HAP-1 (cell line): ENCODE data around the gene CFHR2.
"Not testable (repeated sequence)": the region's sequence is repeated elsewhere in the genome, so short reads cannot be mapped to it uniquely, and the experiment has no call there.

ENCODE experiments used
- DNase-seq, 2 experiments: peaks; one replicate each; pipeline ENCODE4 v3.0.0-alpha.2; 2016 to 2020; ENCODE audit warnings: low spot score in 2 of 2
- H3K27me3 ChIP-seq: fragments of 250-450 bp; sonication (Bioruptor Pico); 2 replicates; pipeline ENCODE4 v1.5.1; 2020; ENCODE audit warnings: low read depth, mild to moderate bottlenecking, moderate library complexity
- H3K36me3 ChIP-seq: fragments of 250-450 bp; sonication (Bioruptor Pico); replicated peaks from 2 replicates; pipeline ENCODE4 v1.5.1; 2020; ENCODE audit warnings: mild to moderate bottlenecking
- H3K4me1 ChIP-seq: fragments of 250-450 bp; sonication (Bioruptor Pico); 2 replicates; pipeline ENCODE4 v1.5.1; 2020; ENCODE audit warnings: mild to moderate bottlenecking
- H3K4me3 ChIP-seq: fragments of 250-450 bp; sonication (Bioruptor Pico); 2 replicates; pipeline ENCODE4 v1.5.1; 2020; ENCODE audit warnings: mild to moderate bottlenecking, moderate library complexity
- H3K9me3 ChIP-seq: fragments of 250-450 bp; sonication (Bioruptor Pico); 2 replicates; pipeline ENCODE4 v1.5.1; 2020; ENCODE audit warnings: mild to moderate bottlenecking, moderate library complexity
- in situ Hi-C: fragments of 300-500 bp; cut with MboI; formaldehyde crosslinking; loops from 3 replicates; pipeline ENCODE4 v1.14.3; 2020; ENCODE audit warnings: low sequenced_read_pairs, inconsistent platforms, mixed read lengths

Gene CFHR2

DNA sequence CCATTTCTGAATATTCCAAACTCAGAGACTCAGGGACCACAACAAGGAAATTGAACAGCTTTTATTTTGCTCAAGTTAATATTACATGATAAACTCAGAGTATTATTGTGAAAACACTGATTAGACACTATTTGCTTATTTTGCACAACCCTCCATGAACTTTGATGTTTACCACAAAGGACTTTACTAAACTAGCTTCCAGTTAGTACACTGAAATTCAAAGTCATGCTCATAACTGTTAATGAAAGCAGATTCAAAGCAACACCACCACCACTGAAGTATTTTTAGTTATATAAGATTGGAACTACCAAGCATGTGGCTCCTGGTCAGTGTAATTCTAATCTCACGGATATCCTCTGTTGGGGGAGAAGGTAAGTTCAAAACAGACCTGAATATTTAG lies at the start of gene CFHR2:
Gene CFHR2, plus strand, starts transcription at position 171 of the 400 bp plus-strand sequence. Its CDS starts 143 bp downstream, at position 314.
- H3K36me3 ChIP-seq, H3K27me3 ChIP-seq, H3K4me3 ChIP-seq, in situ Hi-C loops, H3K9me3 ChIP-seq, H3K4me1 ChIP-seq, DNase-seq: not testable (repeated sequence)

DNA sequence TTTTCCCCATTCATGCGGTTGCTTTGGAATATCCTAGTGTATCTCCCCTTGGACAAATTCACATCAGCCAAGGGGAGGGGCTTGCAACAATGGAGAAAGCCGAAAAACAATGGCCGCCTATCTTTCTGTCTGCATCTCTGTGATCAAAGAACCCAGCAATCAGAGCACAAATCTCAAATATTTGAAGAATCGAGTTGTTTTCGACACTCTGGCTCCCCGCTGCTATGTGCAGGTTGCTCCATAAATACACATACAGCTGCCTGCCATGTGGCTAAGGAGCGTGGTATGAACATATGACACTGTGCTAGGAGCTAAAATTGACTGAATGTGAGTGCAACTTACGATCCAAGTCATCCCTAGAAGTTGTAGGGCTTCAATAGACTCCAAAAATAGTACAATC lies 47.2 kb upstream of the CFHR2 start:
- no peaks in the 10 kb centered on the region for H3K9me3 ChIP-seq
- H3K4me3 ChIP-seq = no peak overlapping the region
- in situ Hi-C loops = no loop called here
- no peak for DNase-seq
- H3K27me3 ChIP-seq = peaks cover 3% of the 10 kb centered on the region; the same call in 1 of the 2 replicates
- no peaks in the 10 kb centered on the region for H3K4me1 ChIP-seq
- H3K36me3 ChIP-seq = no peaks in the 10 kb centered on the region; the same call in 1 of the 2 replicates

DNA sequence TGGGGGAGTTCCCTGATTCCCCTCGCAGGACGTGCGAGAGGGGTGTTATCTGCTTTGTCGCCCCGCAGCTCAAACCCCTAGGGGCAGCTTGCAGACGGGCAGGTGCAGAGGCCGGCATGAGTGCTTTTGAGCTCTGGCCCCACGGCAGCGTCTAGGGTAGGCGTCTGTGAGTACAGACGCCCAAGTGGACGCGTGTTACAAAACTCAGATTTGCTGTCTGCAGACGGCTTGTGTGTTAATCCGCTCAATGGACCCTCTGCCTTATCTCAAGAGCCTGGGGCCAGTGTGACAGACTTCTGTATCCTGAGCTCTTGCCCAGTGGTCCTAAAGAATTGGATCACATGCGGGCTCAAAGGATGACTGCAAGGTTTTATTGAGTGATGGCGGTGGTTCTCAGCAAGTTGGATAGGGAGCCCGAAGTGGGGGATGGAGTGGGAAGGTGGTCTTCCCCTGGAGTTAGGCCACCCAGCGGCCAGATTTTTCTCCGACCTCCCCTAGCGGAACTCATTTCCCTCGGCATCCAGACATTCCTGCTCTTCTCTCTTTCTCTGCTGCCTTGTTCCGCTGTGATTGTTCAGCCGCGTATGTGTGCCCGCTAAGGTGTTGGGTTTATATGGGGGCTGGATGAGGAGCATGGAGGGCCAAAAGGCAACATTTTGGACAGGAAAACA lies 46.2 kb upstream of the CFHR2 start:
- in situ Hi-C loops = no loop called here
- Histone ChIP-seq H3K4me1 (no peaks in the 10 kb centered on the region), H3K9me3 (no peaks in the 10 kb centered on the region), H3K4me3 (no peak overlapping the region), H3K36me3 (no peaks in the 10 kb centered on the region; the same call in 1 of the 2 replicates), H3K27me3 (peaks cover 3% of the 10 kb centered on the region; the same call in 1 of the 2 replicates)
- no peak for DNase-seq

DNA sequence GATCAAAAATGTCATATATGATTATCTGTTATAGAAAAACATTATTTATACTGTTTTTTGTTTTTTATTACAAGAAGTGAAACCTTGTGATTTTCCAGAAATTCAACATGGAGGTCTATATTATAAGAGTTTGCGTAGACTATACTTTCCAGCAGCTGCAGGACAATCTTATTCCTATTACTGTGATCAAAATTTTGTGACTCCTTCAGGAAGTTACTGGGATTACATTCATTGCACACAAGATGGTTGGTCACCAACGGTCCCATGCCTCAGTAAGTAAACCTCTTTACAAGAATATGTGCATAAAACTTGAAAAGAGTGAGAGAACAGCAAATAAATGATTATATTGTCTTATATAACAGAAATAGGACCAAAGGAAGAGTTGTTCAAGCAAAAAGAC lies 41.2 kb upstream of the CFHR2 start:
- no peak overlapping the region for H3K4me3 ChIP-seq
- H3K36me3 ChIP-seq = no peaks in the 10 kb centered on the region; the same call in 1 of the 2 replicates
- no peaks in the 10 kb centered on the region for H3K4me1 ChIP-seq
- peaks cover 3% of the 10 kb centered on the region; the same call in 1 of the 2 replicates for H3K27me3 ChIP-seq
- in situ Hi-C loops = no loop called here
- no peaks in the 10 kb centered on the region for H3K9me3 ChIP-seq
- no peak for DNase-seq

DNA sequence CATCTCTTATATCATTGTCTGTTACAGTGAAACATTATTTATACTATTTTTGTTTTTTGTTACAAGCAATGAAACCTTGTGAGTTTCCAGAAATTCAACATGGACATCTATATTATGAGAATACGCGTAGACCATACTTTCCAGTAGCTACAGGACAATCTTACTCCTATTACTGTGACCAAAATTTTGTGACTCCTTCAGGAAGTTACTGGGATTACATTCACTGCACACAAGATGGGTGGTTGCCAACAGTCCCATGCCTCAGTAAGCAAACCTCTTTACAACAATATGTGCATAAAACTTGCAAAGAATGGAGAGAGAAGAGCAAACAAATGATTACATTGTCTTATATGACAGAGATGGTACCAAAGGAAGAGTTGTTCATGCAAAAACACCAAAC lies 33.3 kb upstream of the CFHR2 start:
- no peaks in the 10 kb centered on the region for H3K4me1 ChIP-seq
- no peaks in the 10 kb centered on the region for H3K36me3 ChIP-seq
- H3K27me3 ChIP-seq = no peaks in the 10 kb centered on the region
- in situ Hi-C loops = no loop called here
- H3K4me3 ChIP-seq = no peak overlapping the region
- peak in 1 of 2 experiments; percentile 5 for DNase-seq
- no peaks in the 10 kb centered on the region for H3K9me3 ChIP-seq

DNA sequence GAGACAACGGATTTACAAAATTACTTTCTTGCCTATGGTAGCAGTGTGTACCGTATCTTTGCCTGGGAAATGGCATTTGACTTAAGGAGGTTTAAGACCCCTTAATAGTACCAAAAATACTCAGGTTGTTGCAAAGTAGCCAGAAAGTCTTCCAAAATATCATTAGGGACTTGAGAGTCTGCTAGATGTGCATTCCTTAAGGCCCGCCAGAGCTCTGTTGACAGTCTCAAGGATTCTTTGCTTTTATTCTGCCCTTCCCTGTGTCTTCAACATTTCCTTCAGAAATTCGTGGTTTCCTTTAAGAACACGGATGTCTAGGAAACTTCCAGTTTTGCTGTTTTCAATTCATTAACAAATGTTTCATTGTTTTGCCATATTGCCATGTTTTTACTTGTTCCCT lies 31.3 kb upstream of the CFHR2 start:
- H3K36me3 ChIP-seq, H3K27me3 ChIP-seq, H3K4me3 ChIP-seq, H3K9me3 ChIP-seq, H3K4me1 ChIP-seq, in situ Hi-C loops, DNase-seq: not testable (repeated sequence)

DNA sequence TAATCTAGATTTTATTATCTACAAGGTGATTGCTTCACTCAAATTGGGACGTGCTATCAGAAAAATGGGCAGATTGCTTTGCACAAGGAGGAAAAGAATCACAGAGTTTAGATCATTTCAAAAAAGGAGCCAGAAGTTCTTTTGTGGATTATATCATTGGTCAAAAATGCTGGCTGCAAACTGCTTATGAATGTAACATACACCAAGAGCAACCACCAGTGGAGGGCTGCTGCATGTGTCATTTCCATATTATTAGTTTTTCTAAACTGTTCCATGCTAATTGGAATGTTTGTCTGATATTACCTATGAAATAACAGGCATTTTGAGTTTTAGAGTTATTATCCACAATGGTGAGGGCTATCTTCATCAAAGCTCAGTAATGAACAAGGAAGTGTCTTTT lies 16.7 kb upstream of the CFHR2 start:
- H3K4me3 ChIP-seq, H3K4me1 ChIP-seq, H3K27me3 ChIP-seq, in situ Hi-C loops, DNase-seq, H3K9me3 ChIP-seq, H3K36me3 ChIP-seq: not testable (repeated sequence)

DNA sequence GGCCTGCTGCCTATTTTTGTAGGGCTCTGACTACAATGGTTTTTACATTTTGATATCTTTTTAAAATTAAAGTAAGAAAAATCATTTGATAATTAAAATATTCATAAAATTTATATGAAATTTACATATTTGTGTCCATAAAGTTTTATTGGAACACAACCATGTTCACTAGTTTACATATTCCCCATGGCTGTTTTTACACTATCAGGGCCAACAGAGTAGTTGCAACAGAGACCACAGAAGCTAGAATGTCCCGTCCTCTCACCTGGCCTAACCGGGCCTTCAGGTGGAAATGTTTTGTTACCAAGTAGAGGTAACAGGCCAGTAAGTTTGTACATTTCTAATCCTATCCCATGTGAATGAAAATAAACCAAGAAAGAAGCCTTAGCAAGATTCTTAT lies 10.7 kb upstream of the CFHR2 start:
- H3K9me3 ChIP-seq, H3K4me3 ChIP-seq, in situ Hi-C loops, H3K4me1 ChIP-seq, H3K27me3 ChIP-seq, H3K36me3 ChIP-seq, DNase-seq: not testable (repeated sequence)

DNA sequence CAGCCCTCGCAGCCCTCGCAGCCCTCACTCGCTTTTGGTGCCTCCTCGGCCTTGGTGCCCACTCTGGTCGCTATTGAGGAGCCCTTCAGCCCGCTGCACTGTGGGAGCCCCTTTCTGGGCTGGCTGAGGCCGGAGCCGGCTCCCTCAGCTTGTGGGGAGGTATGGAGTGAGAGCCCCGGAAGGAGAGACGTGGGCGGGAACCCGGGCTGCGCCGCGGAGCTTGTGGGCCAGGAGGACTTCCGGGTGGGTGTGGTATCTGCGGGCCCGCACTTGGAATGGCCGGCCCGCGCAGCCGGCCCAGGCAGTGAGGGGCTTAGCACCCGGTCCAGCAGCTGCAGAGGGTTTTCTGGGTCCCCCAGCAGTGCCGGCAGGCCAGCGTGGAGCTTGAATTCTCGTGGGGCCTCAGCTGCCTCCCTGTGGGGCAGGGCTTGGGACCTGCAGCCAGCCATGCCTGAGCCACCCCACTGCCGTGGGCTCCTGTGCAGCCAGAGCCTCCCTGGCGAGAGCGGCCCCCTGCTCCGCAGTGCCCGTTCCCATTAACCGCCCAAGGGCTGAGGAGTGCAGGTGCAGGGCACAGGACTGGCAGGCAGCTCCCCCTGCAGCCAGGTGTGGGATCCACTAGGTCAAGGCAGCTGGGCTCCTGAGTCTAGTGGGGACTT lies 9.9 kb upstream of the CFHR2 start:
- H3K36me3 ChIP-seq = no peaks in the 10 kb centered on the region
- H3K9me3 ChIP-seq = no peaks in the 10 kb centered on the region
- H3K4me3 ChIP-seq = no peak overlapping the region
- H3K27me3 ChIP-seq = no peaks in the 10 kb centered on the region
- in situ Hi-C loops = no loop called here
- no peaks in the 10 kb centered on the region for H3K4me1 ChIP-seq
- DNase-seq = no peak

DNA sequence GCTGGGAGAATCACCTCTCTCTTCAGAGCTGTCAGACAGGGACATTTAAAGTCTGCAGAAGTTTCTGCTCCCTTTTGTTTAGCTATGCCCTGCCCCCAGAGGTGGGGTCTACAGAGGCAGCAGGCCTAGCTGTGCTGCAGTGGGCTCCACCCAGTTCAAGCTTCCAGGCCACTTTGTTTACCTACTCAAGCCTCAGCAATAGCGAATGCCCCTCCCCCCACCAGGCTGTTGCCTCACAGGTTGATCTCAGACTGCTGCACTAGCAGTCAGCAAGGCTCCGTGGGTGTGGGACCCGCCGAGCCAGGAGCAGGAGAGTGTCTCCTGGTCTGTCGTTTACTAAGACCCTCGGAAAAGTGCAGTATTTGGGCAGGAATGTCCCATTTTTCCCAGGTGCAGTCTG lies 2.1 kb upstream of the CFHR2 start:
- H3K36me3 ChIP-seq, H3K4me1 ChIP-seq, H3K27me3 ChIP-seq, DNase-seq, H3K9me3 ChIP-seq, in situ Hi-C loops, H3K4me3 ChIP-seq: not testable (repeated sequence)

DNA sequence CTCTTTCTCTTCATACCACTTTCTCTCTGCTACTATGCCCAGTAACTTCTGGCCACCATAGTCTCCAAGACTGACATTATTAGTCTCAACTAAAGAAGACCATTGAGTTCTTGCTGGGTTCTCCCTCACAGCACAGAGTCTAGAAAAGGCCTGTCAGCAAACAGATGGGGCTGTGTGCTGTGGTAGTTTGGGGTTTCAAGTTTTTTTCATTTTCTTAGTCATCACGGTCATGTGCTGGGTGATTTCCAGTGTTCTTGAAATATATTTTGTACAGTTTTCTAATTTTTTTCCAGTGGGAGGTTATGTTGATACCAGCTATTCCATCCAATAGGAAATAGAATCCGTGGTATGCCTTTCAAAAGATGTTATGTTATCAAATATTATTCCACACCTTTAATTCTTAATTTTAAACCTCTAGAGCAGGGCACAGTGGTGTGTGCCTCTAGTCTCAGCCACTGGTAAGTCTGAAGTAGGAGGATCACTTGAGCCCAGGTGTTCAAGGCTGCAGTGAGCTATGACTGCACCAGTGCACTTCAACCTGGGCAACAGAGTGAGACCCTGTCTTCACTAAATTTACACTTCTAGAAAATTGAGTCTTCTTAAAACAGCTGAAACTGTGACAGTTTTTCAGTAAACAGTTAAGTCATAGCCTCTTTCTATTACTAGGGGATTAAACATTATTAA lies 8.3 kb downstream of the CFHR2 start:
- Histone ChIP-seq H3K9me3 (no peaks in the 10 kb centered on the region), H3K4me1 (no peaks in the 10 kb centered on the region), H3K36me3 (no peaks in the 10 kb centered on the region), H3K27me3 (no peaks in the 10 kb centered on the region), H3K4me3 (no peak overlapping the region)
- in situ Hi-C loops = no loop called here
- DNase-seq = no peak

DNA sequence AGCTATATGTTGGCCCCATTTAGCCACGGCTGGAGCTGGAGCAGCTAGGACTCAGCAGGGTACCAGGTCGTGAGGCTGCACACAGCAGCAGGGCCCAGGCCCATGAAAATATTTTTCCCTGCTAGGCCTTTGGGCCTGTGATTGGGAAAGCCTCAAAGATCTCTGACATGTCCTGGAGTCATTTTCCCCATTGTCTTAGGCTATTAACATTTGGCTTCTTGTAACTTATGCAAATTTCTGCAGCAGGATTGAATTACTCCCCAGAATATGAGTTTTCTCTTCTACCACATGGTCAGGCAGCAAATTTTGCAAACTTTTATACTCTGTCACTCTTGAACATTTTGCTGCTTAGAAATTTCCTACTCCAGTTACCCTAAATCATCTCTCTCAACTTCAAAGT lies 11.2 kb downstream of the CFHR2 start:
- no peaks in the 10 kb centered on the region for H3K36me3 ChIP-seq
- DNase-seq = no peak
- H3K4me3 ChIP-seq = no peak overlapping the region
- in situ Hi-C loops = no loop called here
- no peaks in the 10 kb centered on the region for H3K4me1 ChIP-seq
- no peaks in the 10 kb centered on the region for H3K27me3 ChIP-seq
- H3K9me3 ChIP-seq = no peaks in the 10 kb centered on the region

DNA sequence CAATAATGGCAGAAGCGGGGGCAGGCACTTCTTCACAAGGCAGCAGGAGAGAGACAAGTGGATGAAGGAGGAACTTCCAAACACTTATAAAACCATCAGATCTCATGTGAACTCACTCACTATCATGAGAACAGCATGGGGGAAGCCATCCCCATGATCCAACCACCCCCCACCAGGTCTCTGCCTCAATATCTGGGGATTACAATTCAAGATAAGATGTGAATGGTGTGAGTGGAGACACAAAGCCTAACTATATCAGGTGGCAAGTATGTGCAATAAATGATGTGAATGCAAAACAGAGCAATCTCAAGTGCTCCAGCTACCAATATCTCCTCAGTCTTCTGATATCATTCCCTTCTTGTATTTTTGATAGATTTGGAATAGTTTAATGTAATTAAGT lies 12.4 kb downstream of the CFHR2 start:
- Histone ChIP-seq H3K36me3 (no peaks in the 10 kb centered on the region), H3K27me3 (no peaks in the 10 kb centered on the region), H3K9me3 (no peaks in the 10 kb centered on the region), H3K4me1 (no peaks in the 10 kb centered on the region), H3K4me3 (no peak overlapping the region)
- in situ Hi-C loops = no loop called here
- DNase-seq = no peak

DNA sequence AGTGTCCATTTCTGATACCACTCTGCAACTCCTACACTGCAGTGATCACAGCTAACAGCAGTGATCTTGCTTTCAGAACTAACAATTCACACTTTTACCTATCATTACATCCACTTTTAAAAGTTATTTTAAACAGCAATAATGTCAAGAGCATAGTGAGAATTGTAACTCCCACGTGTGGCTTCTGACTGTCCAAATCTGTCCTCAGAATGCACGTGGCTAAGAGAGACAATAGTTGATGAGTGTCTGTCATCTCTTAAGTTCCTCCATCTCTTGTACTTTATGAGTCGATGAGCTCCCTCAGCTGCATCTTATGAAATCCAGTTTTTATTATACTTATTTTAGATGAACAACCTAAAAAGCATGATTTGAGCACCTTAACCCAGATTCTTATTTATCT lies 17.3 kb downstream of the CFHR2 start:
- in situ Hi-C loops = no loop called here
- Histone ChIP-seq H3K9me3 (no peaks in the 10 kb centered on the region), H3K4me1 (no peaks in the 10 kb centered on the region), H3K27me3 (no peaks in the 10 kb centered on the region), H3K36me3 (no peaks in the 10 kb centered on the region), H3K4me3 (no peak overlapping the region)
- no peak for DNase-seq
